ENCODE measurements around the gene SUN2. TPM values are rescaled to one million over a fixed set of nuclear protein-coding genes. Genes with fewer than 3 reads are reported as not detected.

The SUN2 gene
- total and polyA plus RNA-seq, 2 of the 4 experiments (the other 2 are of a cell fraction), result 27.8 to 50.0 TPM

DNA sequence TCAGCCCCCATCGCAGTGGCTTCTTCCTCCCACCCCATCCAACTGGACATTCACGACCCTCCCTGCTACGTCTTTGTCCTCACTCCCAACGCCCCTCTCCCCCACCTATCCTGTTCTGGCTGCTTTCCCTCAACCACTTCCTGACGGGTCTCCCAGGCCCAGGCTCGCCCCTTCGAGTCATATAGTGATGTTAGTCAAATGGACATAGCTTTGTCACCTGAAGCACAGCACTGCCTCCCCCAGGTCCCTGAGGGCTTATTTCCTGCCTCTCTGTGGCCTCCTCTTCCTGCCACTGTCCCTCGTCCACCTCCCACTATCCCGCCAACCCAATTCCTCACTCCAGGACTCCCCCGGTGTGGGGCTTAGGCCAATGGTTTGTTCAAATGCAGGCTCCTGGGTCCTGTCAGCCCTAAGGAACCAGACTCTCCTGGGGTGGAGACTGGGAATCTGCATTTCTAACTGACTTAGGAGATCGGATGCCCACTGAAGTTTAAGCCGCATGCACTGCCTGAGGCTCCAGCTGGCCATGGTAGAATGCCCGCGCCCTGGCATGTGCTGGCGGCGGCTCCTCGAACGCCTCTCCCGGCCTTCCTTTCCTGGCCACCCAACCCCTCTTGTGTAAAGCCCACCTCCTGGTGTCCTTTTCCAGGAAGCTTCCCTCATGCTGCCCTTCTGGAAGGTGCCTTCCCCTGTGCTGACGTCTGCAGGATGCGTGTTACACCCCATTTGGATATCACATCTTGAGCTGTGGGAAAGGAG lies 18.3 kb downstream of the SUN2 start:
- Histone ChIP-seq H2BK15ac (ENCODE audit: low read depth, low read length) (no peak overlapping the region), H4K20me1 (ENCODE audit: insufficient read depth, low read length) (peaks cover 18% of the 10 kb centered on the region), H2AFZ (replicated peaks; ENCODE audit: low read length, poor library complexity) (no peak overlapping the region), H3K4me3 (ENCODE audit: insufficient read depth, low read depth, low read length) (no peak overlapping the region), H2BK120ac (ENCODE audit: low read depth, low read length) (no peak overlapping the region), H2AK5ac (ENCODE audit: low read depth, low read length) (no peak overlapping the region), H2BK5ac (ENCODE audit: low read depth, low read length, poor library complexity, severe bottlenecking) (no peak overlapping the region), H3K23ac (ENCODE audit: low read depth, low read length) (no peak overlapping the region), H3K56ac (ENCODE audit: extremely low read depth, insufficient read depth, low read length) (no peak overlapping the region), H3K36me3 (ENCODE audit: control insufficient read depth, insufficient read depth, low read length) (peaks cover 81% of the 10 kb centered on the region), H3K9ac (ENCODE audit: low read depth, low read length) (no peak overlapping the region), H4K91ac (ENCODE audit: insufficient read depth, low read depth, low read length) (no peak overlapping the region), H3K79me1 (ENCODE audit: low read depth in 1 of 2, low read length in 2 of 2) (peaks cover 0 to 24% of the 10 kb centered on the region in 2 experiments; a peak in 1 of 4 replicates), H3K27me3 (ENCODE audit: control insufficient read depth, insufficient read depth, low read length) (no peaks in the 10 kb centered on the region), H4K8ac (ENCODE audit: low read depth in 2 of 2, low read length in 2 of 2) (no peak overlapping the region), H3K4ac (ENCODE audit: low read depth, low read length) (no peak overlapping the region), H2AK9ac (replicated peaks; ENCODE audit: low read depth, low read length, poor library complexity) (peak overlapping the region; percentile 57), H4K5ac (ENCODE audit: low read depth, low read length) (no peak overlapping the region), H3K27ac (ENCODE audit: insufficient read depth, low read length) (no peak overlapping the region), H2BK20ac (ENCODE audit: low read depth, low read length) (peak overlapping the region; percentile 28; the same call in 1 of the 2 replicates), H3K18ac (ENCODE audit: low read depth, low read length) (no peak overlapping the region), H3K9me1 (ENCODE audit: insufficient read depth, low read length) (no peaks in the 10 kb centered on the region), H3K9me3 (ENCODE audit: control insufficient read depth, insufficient read depth, low read length) (no peaks in the 10 kb centered on the region), H3K4me2 (ENCODE audit: low read depth, low read length) (no peak overlapping the region), H3K4me1 (ENCODE audit: control insufficient read depth, insufficient read depth, low read length) (peaks cover 5% of the 10 kb centered on the region), H3K14ac (replicated peaks; ENCODE audit: low read depth, low read length) (no peak overlapping the region)
- in situ Hi-C loops (cut with MboI; ENCODE audit: low sequenced_read_pairs), result no loop called here
- ATAC-seq (ENCODE audit: low read depth) (no peak), DNase-seq (peak; percentile 49)
- POLR2A ChIA-PET (ENCODE audit: unreplicated experiment), result interaction anchor here (0.5 kb wide), 1 partner anchor 96 kb away, joined by 11 read pairs; no protein-coding TSS in a partner anchor
- dilution Hi-C loops (cut with HindIII; ENCODE audit: low sequenced_read_pairs, unreplicated experiment), result no loop called here
- no TSS peak for BruUV-seq (replicated peaks)
- 90% methylated on average over 2 of the region's 21 CpGs; no CpG with 5 or more reads in 1 of the 2 experiments for WGBS, 2 experiments (ENCODE audit: extremely low coverage in 2 of 2, insufficient read length in 1 of 2)
- TF ChIP-seq CHD1 (IDR thresholded peaks at IDR 0.05; ENCODE audit: low read depth, low read length), result no peak
- no peak for TF ChIP-seq CEBPB (IDR thresholded peaks at IDR 0.05; ENCODE audit: low read depth, low read length)
- no peak for TF ChIP-seq SMC3 (IDR thresholded peaks at IDR 0.05; ENCODE audit: low read depth, low read length)
- intact Hi-C loops (cut with micrococcal nuclease), result no loop called here
- CTCF ChIA-PET, result no interaction called here
